GM19372 (cell line): ENCODE measurements around the gene NKX1-2.

ENCODE experiments used
- ATAC-seq: cut with Tn5 transposase; IDR thresholded peaks from one replicate; pipeline ENCODE4 v1.9.1; 2021; ENCODE audit warnings: mild to moderate bottlenecking, low read depth, moderate library complexity; ENCODE audit not compliant: unreplicated experiment

NKX1-2 gene

GRCh38 chr10:124418726-124419501 is 30.9 kb downstream of the NKX1-2 start, which contains the start of gene OAT:
Gene OAT, minus strand, starts transcription at chr10:124418923. Its CDS starts 6,752 bp downstream, at chr10:124412171.
- ATAC-seq, result peak; percentile 90

- ATAC-seq, result peak; percentile 28
Observed at GRCh38 chr10:124417895-124418725, 31.7 kb downstream of the NKX1-2 start.

- ATAC-seq, result no peak
Observed at GRCh38 chr10:124416733-124417132, 33.1 kb downstream of the NKX1-2 start.

- ATAC-seq, result no peak
Observed at GRCh38 chr10:124415210-124415609, 34.6 kb downstream of the NKX1-2 start.

GRCh38 chr10:124414076-124414475 is 35.8 kb downstream of the NKX1-2 start:
- no peak for ATAC-seq

- no peak for ATAC-seq
Observed at GRCh38 chr10:124409696-124410095, 40.1 kb downstream of the NKX1-2 start.

- no peak for ATAC-seq
Observed at GRCh38 chr10:124408357-124408756, 41.5 kb downstream of the NKX1-2 start.

- no peak for ATAC-seq
Observed at GRCh38 chr10:124407456-124407855, 42.4 kb downstream of the NKX1-2 start.

GRCh38 chr10:124403548-124403947 is 46.3 kb downstream of the NKX1-2 start:
- ATAC-seq, result no peak

- no peak for ATAC-seq
Observed at GRCh38 chr10:124402273-124402672, 47.6 kb downstream of the NKX1-2 start.

- no peak for ATAC-seq
Observed at GRCh38 chr10:124401633-124402032, 48.2 kb downstream of the NKX1-2 start.
